HG03025 (cell line): Measurements from ENCODE around the gene SPESP1.

Source experiments
- ATAC-seq: cut with Tn5 transposase; IDR thresholded peaks from one replicate; pipeline ENCODE4 v1.9.1; 2021; ENCODE audit warnings: mild to moderate bottlenecking, moderate library complexity; ENCODE audit not compliant: unreplicated experiment, low FRiP score

The SPESP1 gene

DNA sequence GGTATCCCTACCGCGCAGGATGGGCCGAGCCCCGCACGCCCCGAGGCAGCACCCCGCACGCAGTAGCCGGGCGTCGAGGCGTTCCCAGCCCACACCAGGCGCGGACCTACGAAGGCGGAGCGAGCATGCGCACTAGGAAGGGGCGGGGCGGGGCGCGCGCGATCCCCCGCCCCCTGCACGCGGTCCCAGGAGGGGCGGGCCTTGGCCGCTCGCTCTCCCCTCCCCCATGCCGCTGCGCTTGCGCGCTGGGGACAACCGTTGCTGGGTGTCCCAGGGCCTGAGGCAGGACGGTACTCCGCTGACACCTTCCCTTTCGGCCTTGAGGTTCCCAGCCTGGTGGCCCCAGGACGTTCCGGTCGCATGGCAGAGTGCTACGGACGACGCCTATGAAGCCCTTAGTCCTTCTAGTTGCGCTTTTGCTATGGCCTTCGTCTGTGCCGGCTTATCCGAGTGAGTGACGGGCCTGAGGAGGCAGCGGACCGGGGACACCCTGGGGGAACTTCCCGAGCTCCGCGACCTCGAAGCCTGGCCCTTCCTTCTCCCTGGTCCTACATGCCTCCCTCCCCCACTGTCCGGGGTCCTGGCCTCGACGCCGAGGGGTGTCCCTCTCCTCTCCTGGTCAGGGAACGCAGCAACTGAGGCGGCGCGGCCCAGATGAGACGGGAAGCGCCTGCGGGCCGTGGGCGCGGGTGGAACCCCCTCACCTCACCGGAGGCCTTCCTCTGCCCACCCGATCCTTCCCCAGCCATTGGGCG lies at the start of gene SPESP1:
SPESP1 (plus strand) TSS at position 258 of the 755 bp plus-strand sequence; CDS start at position 387, 129 bp downstream.
- no peak for ATAC-seq

DNA sequence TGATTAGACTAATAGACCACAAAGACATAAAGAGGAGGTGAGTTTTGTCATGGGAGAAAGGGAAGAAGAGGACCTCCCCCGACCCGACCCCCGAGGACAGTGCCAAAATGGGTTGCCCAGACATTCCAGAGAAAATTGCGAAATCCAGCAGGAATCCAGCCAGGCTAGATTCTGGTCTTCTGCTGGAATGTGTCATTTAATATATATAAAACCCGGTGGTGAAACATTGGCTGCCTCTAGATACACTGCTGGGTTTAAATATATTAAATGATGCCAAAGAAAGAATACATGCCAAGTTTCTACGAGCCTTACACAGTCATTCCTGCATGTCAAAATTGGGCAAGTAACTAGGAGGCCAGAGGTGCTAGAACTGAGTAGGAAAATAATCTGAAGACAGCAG lies 45.3 kb upstream of the SPESP1 start:
- ATAC-seq: no peak

DNA sequence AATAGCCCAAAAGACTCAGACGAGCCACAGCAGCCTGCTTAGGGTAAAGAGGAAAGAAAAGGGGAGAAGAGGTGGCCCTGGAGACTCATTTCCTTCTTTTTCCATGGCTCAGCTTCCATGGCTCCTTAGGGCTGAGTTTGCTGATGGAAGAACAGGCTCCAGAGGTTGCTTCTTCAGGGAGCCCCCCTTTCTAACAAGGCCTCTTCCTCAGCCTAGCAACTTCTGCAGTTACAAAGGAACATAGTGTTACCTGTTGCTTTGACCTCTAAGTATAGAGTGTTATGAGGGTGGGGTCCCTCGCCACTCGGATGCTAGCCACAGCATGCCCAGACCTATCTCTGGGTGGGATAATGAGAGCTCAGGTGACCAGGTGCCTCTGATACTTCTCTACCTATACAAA lies 43.2 kb upstream of the SPESP1 start:
- ATAC-seq: no peak

DNA sequence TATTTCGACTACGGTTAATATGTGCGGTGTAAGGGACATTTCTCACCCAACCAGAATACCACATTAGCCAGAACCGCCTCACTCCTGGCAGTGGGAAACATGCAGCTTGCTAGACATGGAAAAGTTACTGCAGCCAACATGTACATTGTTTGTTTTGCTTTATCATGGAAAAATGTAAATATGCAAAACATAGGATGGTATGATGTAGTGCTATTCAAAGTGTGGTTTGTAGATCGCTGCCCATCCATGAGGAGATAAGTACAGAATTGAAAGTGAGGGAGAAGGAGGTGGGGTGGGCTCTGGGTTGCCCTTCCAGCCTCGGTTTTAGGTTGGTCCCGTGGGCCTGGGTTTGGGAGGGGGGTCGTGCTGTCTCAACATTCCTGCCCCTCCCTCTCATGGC lies 42.5 kb upstream of the SPESP1 start:
- no peak for ATAC-seq

DNA sequence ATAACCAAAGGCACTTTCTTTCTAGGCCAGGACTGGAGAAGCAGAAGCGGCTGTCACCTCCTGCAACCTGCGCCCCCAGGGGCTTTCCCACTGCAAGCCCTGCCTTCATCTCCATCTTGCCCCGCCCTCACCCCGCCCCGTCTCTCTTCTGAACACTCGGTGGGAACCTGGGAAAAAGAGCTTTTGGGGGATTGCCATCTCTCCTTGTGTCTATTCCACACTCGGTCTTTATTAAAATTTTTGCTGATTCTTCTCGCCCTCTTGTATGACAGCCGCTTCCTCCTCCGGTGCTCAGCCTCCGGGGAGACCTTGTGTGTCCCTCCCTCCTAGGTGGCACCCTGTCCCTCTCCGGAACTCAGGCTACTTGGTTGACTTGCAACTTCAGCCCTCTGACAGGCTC lies 41.9 kb upstream of the SPESP1 start:
- no peak for ATAC-seq

DNA sequence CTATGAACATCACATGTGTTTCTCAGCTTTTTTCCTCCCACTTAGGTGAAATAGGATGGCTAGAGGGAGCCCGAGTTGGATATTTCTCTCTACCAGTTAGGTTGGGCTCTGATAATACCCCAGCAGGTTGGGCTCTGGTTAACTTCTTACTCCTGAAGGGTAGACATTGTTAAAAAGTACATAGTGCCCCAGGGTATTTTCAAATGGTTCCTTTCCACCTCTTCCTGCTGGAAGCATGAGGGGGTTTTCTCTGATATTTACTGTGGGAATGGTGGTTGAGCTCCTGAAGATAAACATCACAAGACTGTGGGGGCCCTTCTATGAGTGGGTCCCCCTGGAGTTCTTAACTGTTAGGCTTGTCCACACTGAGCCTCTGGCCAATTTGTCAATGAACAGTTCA lies 36.1 kb upstream of the SPESP1 start:
- no peak for ATAC-seq

DNA sequence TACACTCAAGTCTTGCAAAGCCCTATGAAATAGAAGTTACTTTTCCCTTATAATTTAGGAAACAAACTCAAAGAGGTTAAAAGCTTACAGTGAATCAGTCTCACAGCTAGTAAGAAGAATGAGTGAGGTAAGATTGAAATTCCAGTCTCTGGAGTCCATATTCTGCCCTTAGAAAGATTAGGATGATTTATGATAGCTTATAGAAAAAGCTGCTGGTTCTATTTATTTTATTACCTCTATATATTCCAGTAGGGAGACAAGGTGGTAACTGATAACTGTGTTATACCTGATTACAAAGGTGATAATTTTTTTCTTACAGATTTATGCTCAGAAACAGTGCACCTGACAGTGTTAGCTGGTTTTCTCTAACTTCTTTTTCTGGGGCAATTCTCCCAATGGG lies 34.1 kb upstream of the SPESP1 start:
- ATAC-seq: no peak

DNA sequence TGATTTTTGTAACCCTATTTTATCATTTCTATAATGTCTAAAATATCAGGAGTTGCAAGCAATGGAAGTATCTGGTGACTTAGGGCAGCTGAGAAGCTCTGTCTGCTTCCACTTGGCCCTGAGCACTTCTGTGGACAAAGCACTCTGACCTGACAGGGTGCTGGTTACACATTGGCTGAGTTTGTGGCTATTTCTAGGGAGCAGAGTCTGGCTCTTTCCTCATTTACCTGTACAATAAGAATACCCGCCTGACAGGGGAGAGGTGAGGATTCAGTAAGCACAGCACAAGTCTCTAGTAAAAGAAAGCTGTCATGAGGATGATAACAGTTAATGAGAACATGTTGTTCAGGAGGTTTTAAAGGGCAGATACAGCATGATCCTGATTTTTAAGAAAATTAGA lies 33.3 kb upstream of the SPESP1 start:
- no peak for ATAC-seq

DNA sequence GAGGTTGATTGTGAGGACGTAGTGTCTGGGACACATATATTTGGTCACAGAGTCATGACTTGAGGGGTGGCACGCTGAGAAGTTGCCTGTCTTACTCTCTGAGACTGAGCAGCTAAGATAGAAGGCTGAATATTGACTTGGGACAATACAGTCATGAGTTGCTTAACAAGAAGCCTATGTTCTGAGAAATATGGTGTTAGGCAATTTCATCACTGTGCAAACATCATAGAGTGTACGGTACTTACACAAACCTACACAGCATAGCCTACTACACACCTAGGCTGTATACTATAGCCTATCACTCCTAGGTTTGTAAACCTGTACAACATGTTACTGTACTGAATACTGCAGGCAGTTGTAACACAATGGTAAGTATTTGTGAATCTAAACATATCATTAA lies 30.3 kb upstream of the SPESP1 start:
- ATAC-seq: no peak

DNA sequence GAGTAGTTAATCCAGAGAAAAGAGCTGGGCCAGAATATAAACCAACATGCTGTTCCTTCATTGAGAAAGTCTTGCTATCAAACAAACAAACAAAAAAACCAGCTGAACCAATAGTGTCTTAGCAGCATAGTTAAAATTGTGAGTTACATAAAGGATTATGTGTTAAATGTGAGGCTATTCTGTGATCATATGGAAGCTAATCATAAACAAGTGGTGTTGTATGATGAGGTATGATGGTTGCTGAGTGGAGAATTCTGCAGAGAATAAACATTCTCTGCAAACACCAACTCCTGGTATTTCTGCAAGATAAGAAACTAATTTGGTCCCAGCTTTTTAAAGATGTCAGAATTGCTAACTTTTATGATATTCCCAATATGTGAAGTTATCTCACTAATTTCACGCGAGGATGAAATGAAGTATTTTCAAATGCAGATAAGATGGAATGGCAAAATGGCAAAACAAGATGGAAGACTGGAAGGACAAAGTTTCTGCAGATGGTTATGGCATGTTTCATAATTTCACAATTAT lies 22.9 kb upstream of the SPESP1 start:
- no peak for ATAC-seq

DNA sequence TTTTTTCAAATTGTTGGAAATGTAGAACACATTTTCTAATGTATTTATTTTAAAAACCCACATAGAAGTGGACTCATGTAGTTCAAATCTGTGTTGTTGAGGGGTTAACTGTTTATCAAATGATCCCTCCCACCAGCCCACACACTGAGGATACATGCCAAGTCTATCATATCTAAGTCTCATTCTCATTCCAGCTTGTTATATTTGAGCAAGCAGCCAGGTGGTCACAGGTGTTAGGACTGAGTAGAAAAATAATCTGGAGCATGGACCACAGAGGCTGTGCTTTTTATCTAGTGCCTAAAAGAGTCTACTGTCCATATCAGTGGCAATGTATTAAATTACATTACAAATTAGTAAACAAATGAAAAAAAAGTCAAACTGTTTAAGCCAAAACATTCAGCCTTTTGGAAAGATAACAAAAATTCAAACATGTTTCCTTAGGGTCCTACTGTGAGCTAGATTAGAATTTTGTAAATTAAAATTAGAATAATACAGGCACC lies 20.7 kb upstream of the SPESP1 start:
- ATAC-seq: no peak

DNA sequence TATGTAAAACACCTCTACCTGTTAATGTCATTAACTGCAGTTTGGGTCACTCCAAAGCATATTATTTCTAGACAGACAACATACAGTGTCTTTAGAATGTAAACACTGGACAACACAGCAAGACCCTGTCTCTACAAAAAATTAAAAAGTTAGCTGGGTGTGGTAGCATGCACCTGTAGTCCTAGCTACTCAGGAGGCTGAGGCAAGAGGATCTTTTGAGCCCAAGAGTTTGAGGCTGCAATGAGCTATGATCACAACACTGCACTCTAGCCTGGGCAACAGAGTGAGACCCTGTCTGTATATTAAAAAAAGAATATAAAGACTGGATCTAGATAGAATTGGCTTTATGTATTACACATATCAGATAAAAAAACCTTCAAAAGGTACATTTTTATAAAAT lies 20.0 kb upstream of the SPESP1 start:
- ATAC-seq: no peak

DNA sequence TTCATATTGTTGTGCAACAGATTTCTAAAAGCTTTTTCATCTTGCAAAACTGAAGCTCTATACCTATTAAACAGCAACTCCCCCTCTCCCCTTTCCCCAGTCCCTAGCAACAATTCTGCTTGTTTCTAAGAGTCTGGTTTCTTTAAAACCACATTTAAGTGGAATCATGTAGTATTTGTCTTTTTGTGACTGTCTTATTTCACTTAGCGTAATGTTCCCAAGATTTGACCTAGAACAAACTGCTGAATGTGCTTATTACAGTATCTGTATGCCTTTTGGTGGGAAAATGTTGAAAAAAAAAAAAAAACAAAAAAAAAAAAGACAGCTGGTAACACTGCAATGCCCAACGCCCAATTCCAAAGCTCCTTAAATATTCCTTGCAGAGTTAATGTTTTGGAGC lies 19.5 kb upstream of the SPESP1 start:
- no peak for ATAC-seq

DNA sequence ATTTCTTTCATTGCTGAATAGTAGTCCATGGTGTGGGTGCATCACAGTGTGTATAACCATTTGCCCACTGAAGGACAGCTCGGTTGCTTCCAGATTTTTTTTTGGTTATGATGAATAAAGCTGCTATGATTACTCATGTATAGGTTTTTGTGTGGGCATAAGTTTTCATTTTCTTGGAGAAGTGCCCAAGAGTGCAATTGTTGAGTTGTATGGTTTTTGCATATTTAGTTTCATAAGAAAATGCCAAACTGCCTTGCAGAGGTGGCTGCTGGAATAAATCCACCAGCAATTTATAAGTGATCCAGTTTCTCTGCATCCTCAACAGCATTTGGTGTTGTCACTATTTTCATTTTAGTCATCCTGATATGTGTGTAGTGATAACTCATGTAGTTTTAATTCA lies 8.4 kb upstream of the SPESP1 start:
- ATAC-seq: no peak

DNA sequence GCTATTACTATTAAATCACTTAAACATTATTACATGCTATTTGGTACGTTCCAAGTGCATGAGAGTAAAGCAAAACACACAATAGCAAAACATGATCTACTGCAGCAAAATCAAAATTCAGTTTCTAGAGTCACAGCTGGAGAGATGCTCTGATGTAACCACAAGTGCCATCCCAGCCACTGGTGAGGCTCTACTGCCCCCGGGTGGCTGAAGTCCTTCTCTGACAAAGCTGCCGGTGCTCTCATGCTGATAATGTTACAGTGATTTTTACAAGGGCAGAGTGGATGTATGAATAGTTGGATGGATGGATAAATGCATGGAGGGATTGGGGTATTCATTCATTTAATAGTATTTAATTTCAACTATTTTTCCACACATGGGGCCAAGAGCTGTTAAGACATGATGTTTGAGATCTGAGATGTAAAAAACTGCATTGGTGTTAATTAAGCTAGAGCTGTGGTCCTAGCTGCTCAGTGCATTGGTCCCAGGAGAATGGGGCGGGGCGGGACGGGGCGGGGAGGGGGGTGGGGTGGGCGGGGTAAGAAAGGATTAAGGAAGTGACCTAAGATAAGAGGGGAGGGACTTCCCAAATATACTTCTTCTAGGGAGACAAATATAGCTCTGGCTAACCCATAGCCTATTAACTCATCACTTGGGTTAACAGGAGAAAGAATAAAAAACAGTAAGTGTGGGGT lies 5.3 kb upstream of the SPESP1 start:
- ATAC-seq: no peak

DNA sequence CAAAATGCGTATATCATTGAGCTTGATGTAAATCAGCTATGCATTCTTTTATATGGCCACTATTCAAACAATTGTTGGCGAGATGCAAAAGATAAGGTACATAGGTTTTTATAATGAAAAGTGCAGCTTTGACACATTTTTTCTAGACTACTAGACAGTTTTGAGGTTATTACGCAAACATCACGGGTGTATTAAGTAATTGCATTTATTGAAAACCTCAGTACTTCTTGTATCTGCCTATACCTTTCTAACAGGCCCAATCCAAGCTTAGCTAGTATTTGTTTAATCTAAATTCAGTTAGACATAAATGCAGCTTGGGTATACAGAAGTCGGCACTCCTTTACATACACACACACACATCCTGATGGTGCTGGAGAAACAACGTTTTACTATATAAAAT lies 2.7 kb downstream of the SPESP1 start:
- ATAC-seq: no peak

DNA sequence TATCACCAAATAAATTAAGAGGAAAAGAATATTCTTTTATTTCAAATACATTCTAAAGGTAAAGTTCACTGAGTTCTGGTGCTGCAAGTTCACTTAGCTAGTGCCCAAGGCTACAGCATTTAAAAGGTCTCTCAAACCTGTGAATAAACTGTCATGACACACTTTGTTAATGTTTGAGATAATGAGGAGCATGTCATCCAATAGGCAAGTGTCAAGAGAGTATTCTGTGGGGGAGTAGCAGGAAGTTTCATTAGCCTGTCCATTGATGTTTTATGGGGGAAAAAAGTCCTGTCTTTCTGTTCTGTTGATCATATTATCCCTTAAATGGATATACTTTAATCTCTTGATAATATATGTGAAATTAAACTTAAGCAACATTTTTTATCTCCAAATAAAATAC lies 4.0 kb downstream of the SPESP1 start:
- no peak for ATAC-seq

DNA sequence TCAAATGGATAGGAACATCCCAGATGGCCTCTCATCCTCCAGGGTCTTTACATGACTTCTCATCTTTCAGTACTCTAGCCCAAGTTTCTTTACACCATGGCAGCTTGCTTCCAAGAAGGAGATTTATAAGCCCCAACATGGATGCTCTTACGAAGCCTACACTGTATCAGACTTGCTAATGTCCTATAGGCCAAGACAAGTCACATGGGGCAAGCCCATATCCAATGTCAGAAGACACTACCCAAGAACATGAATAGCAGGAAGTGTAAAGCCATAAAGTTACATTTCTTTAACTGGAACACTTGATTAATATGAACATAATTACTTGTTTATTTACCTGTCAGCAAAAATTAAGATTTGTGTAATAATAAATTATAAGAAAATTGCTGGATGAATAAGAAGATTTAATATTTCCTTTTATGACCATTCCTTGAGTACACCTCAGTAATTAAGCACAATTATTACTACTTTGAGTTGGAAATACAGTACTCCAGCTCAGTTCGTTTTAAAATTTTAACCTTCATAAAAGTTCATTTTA lies 5.1 kb downstream of the SPESP1 start:
- no peak for ATAC-seq

DNA sequence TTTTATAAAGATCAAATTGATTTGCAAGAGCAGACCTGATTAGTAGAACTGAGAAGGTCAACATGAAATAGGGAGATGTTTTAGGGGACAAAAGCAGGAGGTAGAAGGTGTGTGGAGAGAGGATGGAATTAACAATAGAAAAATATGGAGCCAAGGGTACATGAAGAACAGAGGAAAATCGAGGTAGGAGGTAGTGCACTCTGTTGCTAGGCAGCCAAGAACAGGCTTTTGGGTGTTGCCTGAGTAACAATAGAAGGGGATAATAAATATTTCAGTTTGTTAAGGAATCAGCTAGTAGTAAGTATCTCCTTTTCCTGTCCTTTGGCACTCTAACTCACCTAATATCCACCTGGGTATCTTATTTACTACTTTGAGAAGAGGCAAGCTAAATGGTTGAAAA lies 9.2 kb downstream of the SPESP1 start:
- no peak for ATAC-seq

DNA sequence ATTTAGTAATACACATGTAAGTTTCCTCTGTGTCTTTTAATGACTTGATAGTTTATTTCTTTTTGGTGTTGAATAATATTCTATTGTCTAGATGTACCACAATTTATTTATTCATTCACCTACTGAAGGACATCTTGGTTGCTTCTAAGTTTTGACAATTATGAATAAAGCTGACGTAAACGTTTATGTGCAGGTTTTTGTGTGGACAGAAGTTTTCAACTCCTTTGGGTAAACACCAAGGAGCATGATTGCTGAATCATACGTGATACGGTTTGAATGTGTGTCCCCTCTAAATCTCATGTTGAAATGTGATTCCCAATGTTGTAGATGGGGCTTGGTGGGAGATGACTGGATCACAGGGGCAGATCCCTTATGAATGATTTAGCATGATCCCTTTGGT lies 21.5 kb downstream of the SPESP1 start:
- no peak for ATAC-seq

DNA sequence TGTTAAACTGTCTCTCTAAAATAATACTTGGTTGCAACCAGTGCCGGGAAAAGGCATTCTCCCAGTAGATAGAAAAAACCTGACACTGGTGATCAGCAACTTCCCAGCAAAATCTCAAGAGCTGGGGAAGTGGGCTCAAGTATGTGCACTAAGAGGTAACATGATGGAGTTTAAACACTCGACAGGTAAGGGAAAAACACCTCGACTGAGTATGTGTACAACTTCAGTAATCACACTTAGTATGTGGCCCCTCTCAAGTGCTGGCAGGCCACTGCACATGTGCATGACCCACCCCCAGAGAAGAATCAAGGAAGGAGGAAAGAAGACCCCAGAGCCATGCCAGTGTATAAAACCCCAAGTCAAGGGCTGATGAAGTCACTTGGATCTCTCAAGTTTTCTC lies 27.4 kb downstream of the SPESP1 start:
- no peak for ATAC-seq

DNA sequence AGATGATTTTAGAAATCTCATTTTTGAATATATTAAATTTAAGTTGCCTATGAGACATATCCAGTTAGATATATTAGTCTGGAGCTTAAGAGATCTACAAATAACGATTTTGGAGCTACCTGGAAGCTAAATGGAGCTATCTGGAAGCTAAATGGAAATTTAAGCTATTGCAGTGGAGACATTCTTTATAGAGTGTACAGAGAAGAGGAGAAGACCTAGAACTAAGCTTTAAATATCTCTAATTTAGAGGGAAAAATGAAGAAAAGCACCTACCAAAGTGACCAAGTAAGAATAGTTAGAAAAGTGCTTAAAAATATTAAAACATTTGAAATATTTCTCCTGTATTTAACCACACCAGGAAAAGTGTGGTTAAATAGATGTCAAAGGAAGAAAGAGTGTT lies 28.3 kb downstream of the SPESP1 start:
- ATAC-seq: no peak
